Stimulated activated naive CD4-positive, alpha-beta T cell (primary cell): ENCODE measurements around the gene FBXO17.
"Not testable (repeated sequence)": the region's sequence is repeated elsewhere in the genome, so short reads cannot be mapped to it uniquely, and the experiment has no call there.

Source experiments
- DNase-seq, 6 experiments: peaks; one replicate each; lab custom pipeline; 2025; lab: John Stamatoyannopoulos, UW

The FBXO17 gene

GRCh38 chr19:38944981-38945506, 30.5 kb downstream of the FBXO17 start:
- DNase-seq = no peak

GRCh38 chr19:38942471-38943181, 32.9 kb downstream of the FBXO17 start:
- no peak for DNase-seq

GRCh38 chr19:38941979-38942378, 33.6 kb downstream of the FBXO17 start:
- DNase-seq = no peak

- not testable (repeated sequence) for DNase-seq
These were observed 34.1 kb downstream of the FBXO17 start for GRCh38 chr19:38941466-38941865.

- no peak for DNase-seq
These were observed 35.6 kb downstream of the FBXO17 start for GRCh38 chr19:38939957-38940356.

GRCh38 chr19:38933544-38933943, 42.0 kb downstream of the FBXO17 start:
- no peak for DNase-seq

DNA sequence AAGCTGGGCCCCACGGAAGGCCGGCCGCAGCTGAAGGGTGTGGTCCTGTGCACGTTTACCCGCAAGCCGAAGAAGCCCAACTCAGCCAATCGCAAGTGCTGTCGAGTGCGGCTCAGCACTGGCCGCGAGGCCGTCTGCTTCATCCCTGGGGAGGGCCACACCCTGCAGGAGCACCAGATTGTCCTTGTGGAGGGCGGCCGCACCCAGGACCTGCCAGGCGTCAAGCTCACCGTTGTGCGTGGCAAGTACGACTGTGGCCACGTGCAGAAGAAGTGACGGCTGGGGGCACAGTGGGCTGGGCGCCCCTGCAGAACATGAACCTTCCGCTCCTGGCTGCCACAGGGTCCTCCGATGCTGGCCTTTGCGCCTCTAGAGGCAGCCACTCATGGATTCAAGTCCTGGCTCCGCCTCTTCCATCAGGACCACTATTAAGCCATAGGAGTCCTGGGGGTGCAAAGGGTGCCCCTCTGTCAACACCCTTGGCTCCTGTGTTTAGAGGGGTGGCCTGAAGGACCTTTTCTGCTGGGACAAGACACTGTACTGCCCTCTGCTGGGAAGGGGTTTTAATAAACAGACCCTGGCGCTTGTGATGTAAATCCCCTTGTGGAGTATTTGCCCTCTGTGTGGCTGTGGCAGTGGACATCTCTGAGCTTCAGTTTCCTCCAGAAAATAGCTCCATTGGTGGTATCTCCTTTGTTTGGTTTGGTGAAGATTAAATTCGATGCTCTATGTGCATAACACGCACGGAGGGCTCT, 42.9 kb downstream of the FBXO17 start:
- DNase-seq = peak in 4 of 6 experiments; percentile 4 to 18 (median 12)

- no peak for DNase-seq
These were observed 44.1 kb downstream of the FBXO17 start for GRCh38 chr19:38931521-38931793.

DNA sequence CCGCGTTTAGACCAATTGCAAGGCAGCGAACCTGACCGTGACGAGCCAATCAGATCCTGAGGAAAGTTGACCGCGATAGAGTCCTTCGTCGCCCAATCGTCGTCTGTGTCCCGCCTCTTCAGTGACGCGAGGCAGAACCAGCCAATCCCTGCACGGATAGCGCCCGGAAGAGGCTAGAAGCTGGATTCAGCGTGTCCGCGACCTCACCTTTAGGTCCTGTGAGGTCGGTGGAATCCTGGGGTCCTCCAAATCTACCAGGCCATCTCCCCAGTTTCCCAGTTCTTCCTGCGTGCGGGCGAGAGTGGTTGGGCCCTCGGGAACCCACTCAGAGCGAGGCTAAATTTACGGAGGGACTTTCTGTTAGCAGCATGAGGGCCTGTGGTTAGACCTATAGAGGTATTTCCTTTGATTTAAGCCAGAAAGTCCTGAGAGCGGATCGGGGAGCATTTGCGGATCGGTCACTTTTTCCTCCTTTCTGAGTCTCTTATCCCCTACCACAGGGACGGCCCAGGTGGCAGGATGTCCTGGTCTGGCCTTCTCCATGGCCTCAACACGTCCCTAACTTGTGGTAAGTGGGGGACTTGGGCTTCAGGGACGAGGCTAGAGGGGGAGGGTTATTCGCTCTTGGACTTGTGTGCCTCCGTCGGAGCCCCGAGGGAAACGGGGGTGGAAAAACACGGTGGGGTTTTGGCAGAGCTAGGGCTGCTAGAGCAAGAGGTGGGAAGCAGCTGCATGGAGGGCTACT, 44.6 kb downstream of the FBXO17 start, which contains the start of gene MRPS12:
Gene MRPS12 (plus strand): TSS at position 169 of the 745 bp plus-strand sequence. CDS start 351 bp downstream, at position 520.
- DNase-seq = peak in 3 of 6 experiments; percentile 97 to 98 (median 98)

GRCh38 chr19:38929929-38930775, 45.4 kb downstream of the FBXO17 start, which contains the start of gene SARS2:
Gene SARS2 (minus strand): TSS chr19:38930763. CDS start chr19:38930736, 27 bp downstream.
- peak; percentile 92 to 100 (median 98) for DNase-seq

DNA sequence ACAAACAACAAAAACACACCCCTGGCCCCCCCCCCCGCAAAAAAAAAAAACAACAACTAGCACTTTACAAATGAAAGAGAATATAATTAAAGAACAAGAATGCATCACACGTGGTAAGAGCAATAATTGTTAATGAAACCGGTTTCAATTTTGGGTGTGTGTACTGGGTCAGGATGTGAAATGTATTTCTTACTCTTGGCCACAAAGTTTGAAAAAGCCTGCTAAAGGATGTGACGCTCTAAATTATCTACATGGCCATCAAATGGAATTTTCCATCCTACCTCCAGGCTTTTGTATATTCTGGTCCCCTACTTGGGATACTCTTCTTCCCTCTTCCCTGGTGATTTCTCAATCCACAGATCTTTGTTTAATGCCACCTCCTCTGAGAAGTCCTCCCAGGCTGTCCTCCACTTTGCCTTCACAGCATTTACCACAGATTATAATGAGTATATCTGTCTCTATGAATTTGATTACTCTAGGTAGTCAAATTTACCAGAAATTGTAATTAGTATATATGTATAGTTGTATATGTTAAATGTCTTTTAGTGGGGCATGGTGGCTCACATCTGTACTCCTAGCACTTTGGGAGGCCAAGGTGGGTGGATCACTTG, 47.0 kb downstream of the FBXO17 start:
- no peak for DNase-seq

DNA sequence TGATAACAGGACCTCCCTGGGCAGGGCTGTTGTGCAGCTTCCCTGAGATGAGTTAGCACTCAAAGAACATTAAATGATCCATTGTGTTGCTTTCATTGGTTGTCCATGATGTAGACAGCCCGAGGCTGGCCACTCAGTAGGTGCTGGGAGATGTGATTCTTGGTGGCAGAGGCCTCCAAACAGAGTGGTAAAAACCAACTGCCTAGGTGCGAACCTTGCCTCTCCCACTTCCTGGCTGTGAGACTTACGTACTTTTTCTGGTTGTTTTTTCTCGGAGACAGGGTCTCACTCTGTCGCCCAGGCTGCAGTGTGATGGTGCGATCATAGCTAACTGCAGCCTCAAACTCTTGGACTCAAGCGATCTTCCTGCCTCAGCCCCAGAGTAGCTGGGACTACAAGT, 51.2 kb downstream of the FBXO17 start:
- DNase-seq = no peak

DNA sequence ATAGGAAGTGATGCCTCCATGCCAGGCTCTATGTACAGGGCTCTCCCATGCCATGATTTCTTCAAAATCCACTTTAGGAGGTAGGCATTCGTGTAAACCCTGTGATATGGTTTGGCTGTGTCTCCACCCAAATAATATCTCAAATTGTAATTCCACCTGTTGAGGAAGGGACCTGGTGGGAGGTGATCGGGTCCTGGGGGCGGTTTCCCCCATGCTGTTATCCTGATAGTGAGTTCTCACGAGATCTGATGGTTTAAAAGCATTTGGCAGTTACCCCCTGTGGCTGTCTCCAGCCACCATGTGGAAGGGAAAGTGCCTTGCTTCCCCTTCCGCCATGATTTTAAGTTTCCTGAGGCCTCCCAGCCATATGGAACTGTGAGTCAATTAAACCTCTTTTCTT, 53.1 kb downstream of the FBXO17 start:
- no peak for DNase-seq

DNA sequence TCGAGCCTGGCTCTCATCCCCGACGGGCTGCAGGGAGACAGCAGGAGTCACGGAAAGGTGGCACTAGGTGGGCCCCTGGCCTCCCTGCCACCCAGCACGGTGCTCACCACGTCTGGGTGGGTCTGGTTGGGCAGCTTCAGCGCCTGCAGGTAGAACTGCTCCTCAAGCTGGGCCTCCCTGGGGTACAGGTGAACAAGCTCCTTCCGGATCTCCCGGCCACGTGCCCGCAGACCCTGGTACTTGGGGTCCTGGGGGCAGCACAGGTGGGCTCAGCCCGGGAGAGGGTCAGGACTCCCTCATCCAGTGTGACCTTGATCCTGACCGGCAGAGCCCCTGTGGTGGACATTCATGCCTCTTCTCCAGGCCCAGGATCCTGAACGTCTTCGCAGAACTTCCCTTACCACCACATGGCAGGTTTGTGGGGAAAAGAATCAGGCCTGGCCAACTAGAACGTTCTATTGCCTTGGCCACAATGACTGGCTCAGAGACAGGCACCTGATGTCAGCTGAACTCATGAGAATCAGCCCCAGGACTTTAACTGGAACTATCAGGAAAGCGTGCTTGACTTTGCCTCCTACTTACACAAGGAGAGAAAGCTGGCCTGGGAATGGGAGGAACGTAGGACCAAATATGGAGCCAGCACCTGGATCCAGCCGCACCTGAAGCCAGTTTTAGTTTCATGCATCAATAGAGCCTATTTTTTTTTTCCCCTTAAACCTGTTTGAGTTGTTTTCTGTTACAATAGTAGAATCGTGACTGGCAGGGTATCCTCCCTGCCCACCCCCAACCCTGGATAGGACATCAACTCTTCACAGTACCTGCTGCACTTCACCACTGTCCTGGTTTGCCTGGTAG, 53.9 kb downstream of the FBXO17 start:
- DNase-seq = no peak

DNA sequence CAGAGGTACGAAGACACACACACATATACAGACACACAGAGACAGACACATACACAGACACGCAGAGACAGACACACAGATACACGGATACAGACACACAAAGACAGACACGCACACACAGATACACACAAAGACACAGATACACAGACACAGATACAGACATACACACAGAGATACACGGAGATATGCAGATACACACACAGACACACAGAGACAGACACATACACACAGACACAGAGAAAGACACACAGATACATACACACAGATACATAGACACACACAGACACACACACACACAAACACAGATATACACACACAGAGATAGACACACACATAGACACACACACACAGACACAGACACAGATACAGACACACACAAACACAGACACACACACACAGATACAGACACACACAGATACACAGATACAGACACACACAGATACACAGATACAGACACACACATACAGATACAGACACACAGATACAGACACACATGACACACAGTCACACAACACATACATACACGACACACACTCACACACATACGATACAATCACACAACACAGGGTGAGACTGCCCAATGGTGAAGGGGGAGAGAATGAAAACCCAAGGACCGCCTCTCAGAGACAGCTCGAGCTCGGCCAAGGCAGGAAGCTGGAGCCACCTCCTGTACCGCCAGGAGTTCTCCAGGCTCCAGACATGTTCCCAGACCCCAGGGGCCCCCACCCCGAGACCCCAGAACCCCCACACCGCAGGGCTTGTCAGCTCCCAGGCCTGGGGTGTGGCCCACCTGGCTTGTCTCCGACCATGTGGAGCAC, 54.7 kb downstream of the FBXO17 start:
- no peak for DNase-seq

DNA sequence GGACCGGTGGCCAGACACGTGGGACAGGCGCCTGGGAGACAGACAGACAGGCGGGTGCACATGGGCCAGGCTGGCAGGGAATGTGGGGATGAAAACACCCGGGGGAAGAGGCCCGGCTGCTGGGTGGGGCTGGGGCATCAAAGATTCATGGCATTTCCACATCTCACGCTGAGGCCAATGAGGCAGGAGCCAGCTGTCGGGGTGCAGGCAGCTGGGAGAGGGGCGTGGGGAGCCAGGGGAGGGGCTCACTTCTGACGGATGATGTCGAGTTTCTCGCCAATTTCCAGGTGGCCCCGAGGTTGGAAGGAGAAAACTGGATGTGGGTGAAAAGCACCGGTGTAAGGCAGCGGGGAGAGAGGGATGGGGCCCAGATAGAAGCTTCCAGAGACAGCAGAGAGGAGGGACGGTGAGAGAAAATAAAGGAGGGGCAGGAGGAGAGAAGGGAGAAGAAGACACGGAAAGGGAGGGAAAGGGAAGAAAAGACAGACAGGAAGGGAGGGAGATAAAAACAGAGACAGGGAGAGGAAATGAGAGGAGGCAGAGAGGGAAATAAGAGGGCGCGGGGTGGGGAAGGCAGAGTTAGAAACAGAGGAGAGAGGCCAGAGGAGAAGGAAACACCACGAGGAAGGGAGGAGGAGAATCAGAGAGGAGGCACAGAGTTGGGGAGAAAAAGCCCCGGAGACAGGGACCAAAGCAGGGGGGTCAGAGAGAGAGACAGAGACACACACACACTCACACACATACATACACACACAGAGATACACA, 55.5 kb downstream of the FBXO17 start:
- no peak for DNase-seq

DNA sequence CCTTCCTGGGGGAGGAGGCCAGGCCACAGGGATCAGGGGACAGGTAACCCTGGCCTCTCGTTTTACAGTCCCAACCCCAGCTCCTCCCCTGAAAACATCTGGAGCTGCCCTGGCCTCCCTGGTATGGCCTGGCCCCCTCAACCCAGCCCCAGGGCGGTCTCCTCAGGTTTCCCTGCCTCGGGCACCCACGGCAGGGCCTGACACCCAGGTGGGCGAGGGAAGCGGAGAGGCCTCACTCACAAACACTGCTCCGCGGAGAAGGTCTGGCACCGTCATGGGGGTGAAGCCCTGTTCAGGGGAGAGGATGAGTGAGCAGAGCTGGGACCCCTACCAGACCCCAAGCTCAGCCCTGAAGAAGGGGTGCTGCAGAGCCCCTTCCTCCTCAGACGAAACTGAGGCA, 57.0 kb downstream of the FBXO17 start:
- DNase-seq = no peak

- DNase-seq = no peak
These were observed 57.5 kb downstream of the FBXO17 start for GRCh38 chr19:38917921-38918491.
